Naive thymus-derived CD4-positive, alpha-beta T cell (primary cell): ENCODE data around the gene RTN4R. TPM values are rescaled to one million over a fixed set of nuclear protein-coding genes. Genes with fewer than 3 reads are reported as not detected.
"Not testable (repeated sequence)": the region's sequence is repeated elsewhere in the genome, so short reads cannot be mapped to it uniquely, and the experiment has no call there.

Experiments
- ATAC-seq: fragments of 150-1000 bp; cut with Tn5 transposase; 2 replicates; pipeline ENCODE4 v1.10.0; 2021; ENCODE audit warnings: mild to moderate bottlenecking, moderate library complexity
- CTCF ChIA-PET: fragments of 350-600 bp; sonication (Branson Sonifier 250); formaldehyde crosslinking; loops from one replicate; lab custom pipeline; 2021; ENCODE audit warnings: antibody characterized with exemption; lab: Charles Lee
- POLR2A ChIA-PET: fragments of 350-600 bp; sonication (Branson Sonifier 250); formaldehyde crosslinking; loops from one replicate; lab custom pipeline; 2021; ENCODE audit warnings: antibody characterized with exemption, inconsistent platforms; lab: Charles Lee
- DNase-seq, 9 donors: peaks; one replicate each; pipeline versions ENCODE4 v3.0.0 to v3.0.0-alpha.2; 2020 to 2022; ENCODE audit warnings: mixed read lengths in 1 of 9
- H3K27ac ChIP-seq: one replicate; pipeline ENCODE4 v1.7.0; 2013; ENCODE audit warnings: mild to moderate bottlenecking, low read depth, low read length, moderate library complexity
- H3K27me3 ChIP-seq, 2 donors: one replicate each; pipeline ENCODE4 v1.7.0; 2013; ENCODE audit warnings: low read length in 2 of 2, mild to moderate bottlenecking in 2 of 2, moderate library complexity in 2 of 2; ENCODE audit not compliant: control insufficient read depth in 2 of 2, insufficient read depth in 2 of 2
- H3K36me3 ChIP-seq, 3 experiments: 1 replicate in 2 of 3; 2 replicates in 1 of 3; pipeline ENCODE4 v1.7.0; 2013; ENCODE audit warnings: low read length in 3 of 3, mild to moderate bottlenecking in 3 of 3, moderate library complexity in 1 of 3; ENCODE audit not compliant: insufficient read depth in 3 of 3, control insufficient read depth in 2 of 3
- H3K4me1 ChIP-seq, 2 donors: one replicate each; pipeline ENCODE4 v1.7.0; 2013; ENCODE audit warnings: low read length in 2 of 2, mild to moderate bottlenecking in 2 of 2, moderate library complexity in 1 of 2; ENCODE audit not compliant: control insufficient read depth in 2 of 2, insufficient read depth in 2 of 2
- H3K4me3 ChIP-seq: 2 replicates; pipeline ENCODE4 v1.7.0; 2013; ENCODE audit warnings: mild to moderate bottlenecking, low read length
- H3K9me3 ChIP-seq, 3 experiments: 1 replicate in 2 of 3; 2 replicates in 1 of 3; pipeline ENCODE4 v1.7.0; 2013; ENCODE audit warnings: low read length in 3 of 3; ENCODE audit not compliant: control insufficient read depth in 2 of 3
- H3K27ac Mint-ChIP-seq, 9 donors: one replicate each; pipeline ENCODE4 v1.8.0; 2020 to 2022; ENCODE audit warnings: mixed read lengths in 9 of 9, mild to moderate bottlenecking in 8 of 9, moderate library complexity in 5 of 9, inconsistent platforms in 2 of 9
- H3K27me3 Mint-ChIP-seq, 5 donors: one replicate each; pipeline ENCODE4 v1.8.0; 2021 to 2022; ENCODE audit warnings: mixed read lengths in 5 of 5, mild to moderate bottlenecking in 1 of 5
- H3K36me3 Mint-ChIP-seq, 5 donors: one replicate each; pipeline ENCODE4 v1.8.0; 2020 to 2022; ENCODE audit warnings: mixed read lengths in 5 of 5, mild to moderate bottlenecking in 3 of 5, inconsistent platforms in 1 of 5
- H3K4me1 Mint-ChIP-seq, 7 donors: one replicate each; pipeline ENCODE4 v1.8.0; 2020 to 2022; ENCODE audit warnings: mixed read lengths in 7 of 7, mild to moderate bottlenecking in 3 of 7, inconsistent platforms in 1 of 7
- H3K4me3 Mint-ChIP-seq, 10 donors: one replicate each; pipeline ENCODE4 v1.8.0; 2020 to 2022; ENCODE audit warnings: mild to moderate bottlenecking in 10 of 10, mixed read lengths in 10 of 10, moderate library complexity in 6 of 10, inconsistent platforms in 2 of 10
- H3K9me3 Mint-ChIP-seq, 11 donors: one replicate each; pipeline ENCODE4 v1.8.0; 2020 to 2022; ENCODE audit warnings: mixed read lengths in 11 of 11, mild to moderate bottlenecking in 4 of 11, inconsistent platforms in 1 of 11, moderate library complexity in 1 of 11
- intact Hi-C, 2 donors: fragments of 100-400 bp; cut with micrococcal nuclease; formaldehyde crosslinking; loops; one replicate each; pipeline ENCODE4 v1.15.1; 2023
- polyA plus RNA-seq, 2 donors: library from polyadenylated mRNA; unstranded; fragments of 300-500 nt; fragmentation: Illumina TruSeq; gene quantifications; one replicate each; pipeline ENCODE4 v1.2.3, GENCODE V29; 2021
- total RNA-seq, 6 experiments: library from RNA in 5 of 6; stranded (reverse) in 5 of 6; gene quantifications; 1 replicate in 5 of 6; 2 replicates in 1 of 6; pipeline ENCODE4 v1.2.3 and lab custom pipeline; 2021 to 2026

The RTN4R gene
- total and polyA plus RNA-seq, 7 experiments from 2014 or later: 0.98 to 2.9 (median 2.0) TPM

GRCh38 chr22:20314741-20315336 is 46.7 kb upstream of the RTN4R start:
- H3K4me3 ChIP-seq, H3K27me3 Mint-ChIP-seq, H3K27me3 ChIP-seq, H3K27ac Mint-ChIP-seq, intact Hi-C loops, H3K36me3 ChIP-seq, ATAC-seq, POLR2A ChIA-PET, H3K9me3 Mint-ChIP-seq, CTCF ChIA-PET, H3K4me3 Mint-ChIP-seq, H3K9me3 ChIP-seq, H3K36me3 Mint-ChIP-seq, H3K27ac ChIP-seq: not testable (repeated sequence)
- peaks cover 15 to 32% (median 19%) of the 10 kb centered on the region in 7 donors for H3K4me1 Mint-ChIP-seq
- DNase-seq: peak in 2 of 9 donors; percentile 1 to 9
- H3K4me1 ChIP-seq: peaks cover 12 to 26% of the 10 kb centered on the region in 2 donors

GRCh38 chr22:20314206-20314605 is 46.1 kb upstream of the RTN4R start:
- intact Hi-C loops, H3K9me3 Mint-ChIP-seq, H3K27me3 ChIP-seq, H3K27ac Mint-ChIP-seq, H3K9me3 ChIP-seq, POLR2A ChIA-PET, ATAC-seq, H3K4me3 Mint-ChIP-seq, DNase-seq, CTCF ChIA-PET, H3K27ac ChIP-seq, H3K27me3 Mint-ChIP-seq, H3K36me3 ChIP-seq, H3K4me3 ChIP-seq, H3K36me3 Mint-ChIP-seq: not testable (repeated sequence)
- peaks cover 13 to 28% (median 19%) of the 10 kb centered on the region in 7 donors for H3K4me1 Mint-ChIP-seq
- peaks cover 11 to 26% of the 10 kb centered on the region in 2 donors for H3K4me1 ChIP-seq

GRCh38 chr22:20313306-20314077 is 45.4 kb upstream of the RTN4R start:
- H3K4me1 ChIP-seq: peaks cover 4 to 19% of the 10 kb centered on the region in 2 donors
- H3K36me3 ChIP-seq, H3K27me3 Mint-ChIP-seq, ATAC-seq, H3K36me3 Mint-ChIP-seq, H3K27me3 ChIP-seq, H3K4me3 Mint-ChIP-seq, POLR2A ChIA-PET, H3K9me3 Mint-ChIP-seq, intact Hi-C loops, CTCF ChIA-PET, H3K9me3 ChIP-seq, H3K4me3 ChIP-seq, H3K27ac Mint-ChIP-seq, H3K27ac ChIP-seq: not testable (repeated sequence)
- peak in 2 of 9 donors; percentile 2 to 18 for DNase-seq
- peaks cover 13 to 22% (median 18%) of the 10 kb centered on the region in 7 donors for H3K4me1 Mint-ChIP-seq

- peaks cover 4 to 11% of the 10 kb centered on the region in 2 donors for H3K4me1 ChIP-seq
- Mint-ChIP-seq H3K4me3 (no peak overlapping the region), H3K27me3 (no peaks in the 10 kb centered on the region), H3K9me3 (no peaks in the 10 kb centered on the region), H3K36me3 (no peaks in the 10 kb centered on the region), H3K4me1 (peaks cover 5 to 13% (median 9%) of the 10 kb centered on the region in 7 donors), H3K27ac (no peak overlapping the region)
- H3K36me3 ChIP-seq: no peaks in the 10 kb centered on the region
- ATAC-seq (no peak), DNase-seq (peak in 2 of 9 donors; percentile 4 to 17)
- H3K27ac ChIP-seq: no peak overlapping the region
- H3K27me3 ChIP-seq: no peaks in the 10 kb centered on the region
- intact Hi-C loops: no loop called here
- ChIA-PET CTCF (no interaction called here), POLR2A (no interaction called here)
- H3K4me3 ChIP-seq: no peak overlapping the region
- no peaks in the 10 kb centered on the region for H3K9me3 ChIP-seq
These were observed 44.5 kb upstream of the RTN4R start for GRCh38 chr22:20312396-20313191.

GRCh38 chr22:20311249-20312062 is 43.3 kb upstream of the RTN4R start:
- H3K27me3 ChIP-seq, H3K27me3 Mint-ChIP-seq, H3K4me3 Mint-ChIP-seq, H3K4me1 Mint-ChIP-seq, H3K36me3 ChIP-seq, H3K27ac Mint-ChIP-seq, CTCF ChIA-PET, H3K4me3 ChIP-seq, H3K9me3 Mint-ChIP-seq, H3K9me3 ChIP-seq, intact Hi-C loops, POLR2A ChIA-PET, H3K4me1 ChIP-seq, H3K36me3 Mint-ChIP-seq, ATAC-seq, H3K27ac ChIP-seq: not testable (repeated sequence)
- peak in 2 of 9 donors; percentile 3 to 17 for DNase-seq

DNA sequence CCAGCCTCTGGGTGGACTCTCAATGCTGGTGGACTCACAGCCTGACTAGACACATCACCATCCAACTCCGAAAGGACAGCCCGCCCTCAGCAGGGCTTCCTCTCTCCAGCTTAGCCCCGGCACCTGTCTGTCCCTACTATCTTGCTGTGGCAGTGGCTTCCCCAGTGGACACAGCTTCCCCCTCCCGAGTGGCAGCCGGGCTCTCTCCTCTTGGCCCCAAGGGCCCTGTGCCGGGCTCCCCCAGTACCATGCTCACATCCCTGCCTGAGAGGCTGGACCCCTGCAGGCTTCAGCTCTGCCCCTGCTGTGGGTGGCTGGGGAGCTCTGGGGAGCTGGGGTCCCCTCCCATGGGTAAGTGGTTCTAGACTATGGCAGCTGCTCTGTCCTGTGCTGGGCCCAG is 42.7 kb upstream of the RTN4R start:
- POLR2A ChIA-PET, H3K27ac Mint-ChIP-seq, H3K4me1 ChIP-seq, H3K27me3 Mint-ChIP-seq, H3K4me3 ChIP-seq, intact Hi-C loops, H3K9me3 Mint-ChIP-seq, H3K9me3 ChIP-seq, H3K36me3 Mint-ChIP-seq, H3K4me1 Mint-ChIP-seq, DNase-seq, H3K27me3 ChIP-seq, H3K27ac ChIP-seq, ATAC-seq, H3K36me3 ChIP-seq, CTCF ChIA-PET: not testable (repeated sequence)
- H3K4me3 Mint-ChIP-seq: peak overlapping the region in 1 of 10 donors; percentile 22
